ENCODE results near the gene CCDC88B.

The CCDC88B gene

GRCh38 chr11:64358907-64359711 is 19.1 kb downstream of the CCDC88B start, which contains the start of gene RPS6KA4:
RPS6KA4 (plus strand) TSS chr11:64359162; CDS start chr11:64359236, 74 bp downstream.
- ATAC-seq (replicated peaks) (peak; percentile 88), DNase-seq (peak in 2 of 3 experiments; percentile 39 to 42)
- peak within 1 kb of the TSS; percentile 69 to 86 for H3K27ac Mint-ChIP-seq
- peaks cover 22 to 30% of the 10 kb centered on the region in 2 donors for H3K4me1 Mint-ChIP-seq (ENCODE audit: low read depth in 2 of 2)
- peak within 1 kb of the TSS; percentile 93 for H3K4me3 Mint-ChIP-seq
- no peaks in the 10 kb centered on the region for H3K27me3 Mint-ChIP-seq
- no peaks in the 10 kb centered on the region for H3K9me3 Mint-ChIP-seq
- H3K36me3 Mint-ChIP-seq (ENCODE audit: insufficient read depth) = peaks cover 31% of the 10 kb centered on the region

- Mint-ChIP-seq H3K4me1 (ENCODE audit: low read depth in 2 of 2) (peaks cover 22 to 34% of the 10 kb centered on the region in 2 donors), H3K9me3 (no peaks in the 10 kb centered on the region), H3K27me3 (no peaks in the 10 kb centered on the region), H3K27ac (peak overlapping the region; percentile 69 to 86), H3K4me3 (peak overlapping the region; percentile 93), H3K36me3 (ENCODE audit: insufficient read depth) (peaks cover 34% of the 10 kb centered on the region)
- DNase-seq = no peak
- peak; percentile 9 for ATAC-seq (replicated peaks)
Observed at GRCh38 chr11:64359712-64360445, 19.9 kb downstream of the CCDC88B start.

GRCh38 chr11:64360448-64360921 is 20.5 kb downstream of the CCDC88B start:
- Mint-ChIP-seq H3K9me3 (no peaks in the 10 kb centered on the region), H3K27ac (peak overlapping the region; percentile 69 to 86), H3K4me3 (peak overlapping the region; percentile 93), H3K27me3 (no peaks in the 10 kb centered on the region), H3K4me1 (ENCODE audit: low read depth in 2 of 2) (peaks cover 22 to 34% of the 10 kb centered on the region in 2 donors), H3K36me3 (ENCODE audit: insufficient read depth) (peaks cover 40% of the 10 kb centered on the region)
- ATAC-seq (replicated peaks) (no peak), DNase-seq (no peak)

- Mint-ChIP-seq H3K27me3 (no peaks in the 10 kb centered on the region), H3K9me3 (no peaks in the 10 kb centered on the region), H3K36me3 (ENCODE audit: insufficient read depth) (peaks cover 50% of the 10 kb centered on the region), H3K4me3 (peak overlapping the region in 1 of 2 donors; percentile 93), H3K27ac (no peak overlapping the region), H3K4me1 (ENCODE audit: low read depth in 2 of 2) (peaks cover 18 to 30% of the 10 kb centered on the region in 2 donors)
- ATAC-seq (replicated peaks) (no peak), DNase-seq (no peak)
Observed at GRCh38 chr11:64361659-64362058, 21.7 kb downstream of the CCDC88B start.

GRCh38 chr11:64362339-64362738 is 22.3 kb downstream of the CCDC88B start:
- Mint-ChIP-seq H3K27ac (peak overlapping the region in 1 of 2 donors; percentile 13), H3K9me3 (no peaks in the 10 kb centered on the region), H3K4me3 (no peak overlapping the region), H3K27me3 (no peaks in the 10 kb centered on the region), H3K4me1 (ENCODE audit: low read depth in 2 of 2) (peaks cover 18 to 28% of the 10 kb centered on the region in 2 donors), H3K36me3 (ENCODE audit: insufficient read depth) (peaks cover 52% of the 10 kb centered on the region)
- ATAC-seq (replicated peaks) (no peak), DNase-seq (no peak)

- Mint-ChIP-seq H3K27ac (peak overlapping the region in 1 of 2 donors; percentile 77), H3K4me1 (ENCODE audit: low read depth in 2 of 2) (peaks cover 11 to 20% of the 10 kb centered on the region in 2 donors), H3K36me3 (ENCODE audit: insufficient read depth) (peaks cover 67% of the 10 kb centered on the region), H3K4me3 (no peak overlapping the region), H3K9me3 (no peaks in the 10 kb centered on the region), H3K27me3 (no peaks in the 10 kb centered on the region)
- DNase-seq = no peak
- no peak for ATAC-seq (replicated peaks)
Observed at GRCh38 chr11:64364435-64364834, 24.4 kb downstream of the CCDC88B start.

GRCh38 chr11:64364911-64365310 is 24.9 kb downstream of the CCDC88B start:
- Mint-ChIP-seq H3K4me3 (no peak overlapping the region), H3K27ac (no peak overlapping the region), H3K36me3 (ENCODE audit: insufficient read depth) (peaks cover 67% of the 10 kb centered on the region), H3K9me3 (no peaks in the 10 kb centered on the region), H3K27me3 (no peaks in the 10 kb centered on the region), H3K4me1 (ENCODE audit: low read depth in 2 of 2) (peaks cover 6 to 15% of the 10 kb centered on the region in 2 donors)
- DNase-seq (no peak), ATAC-seq (replicated peaks) (no peak)

GRCh38 chr11:64366751-64367150 is 26.7 kb downstream of the CCDC88B start:
- no peaks in the 10 kb centered on the region for H3K9me3 Mint-ChIP-seq
- H3K4me1 Mint-ChIP-seq (ENCODE audit: low read depth in 2 of 2) = peaks cover 0 to 4% of the 10 kb centered on the region in 2 donors
- DNase-seq (no peak), ATAC-seq (replicated peaks) (no peak)
- H3K4me3 Mint-ChIP-seq = no peak overlapping the region
- no peaks in the 10 kb centered on the region for H3K27me3 Mint-ChIP-seq
- no peak overlapping the region for H3K27ac Mint-ChIP-seq
- peaks cover 76% of the 10 kb centered on the region for H3K36me3 Mint-ChIP-seq (ENCODE audit: insufficient read depth)

GRCh38 chr11:64367931-64368672 is 28.1 kb downstream of the CCDC88B start:
- DNase-seq (no peak), ATAC-seq (replicated peaks) (no peak)
- no peak overlapping the region for H3K4me3 Mint-ChIP-seq
- H3K9me3 Mint-ChIP-seq = no peaks in the 10 kb centered on the region
- H3K36me3 Mint-ChIP-seq (ENCODE audit: insufficient read depth) = peaks cover 69% of the 10 kb centered on the region
- H3K27ac Mint-ChIP-seq = no peak overlapping the region
- no peaks in the 10 kb centered on the region for H3K27me3 Mint-ChIP-seq
- peaks cover 3 to 4% of the 10 kb centered on the region in 2 donors for H3K4me1 Mint-ChIP-seq (ENCODE audit: low read depth in 2 of 2)

GRCh38 chr11:64368673-64369074 is 28.7 kb downstream of the CCDC88B start:
- Mint-ChIP-seq H3K4me3 (no peak overlapping the region), H3K27ac (no peak overlapping the region), H3K36me3 (ENCODE audit: insufficient read depth) (peaks cover 64% of the 10 kb centered on the region), H3K4me1 (ENCODE audit: low read depth in 2 of 2) (peaks cover 3 to 4% of the 10 kb centered on the region in 2 donors), H3K27me3 (no peaks in the 10 kb centered on the region), H3K9me3 (no peaks in the 10 kb centered on the region)
- no peak for DNase-seq
- no peak for ATAC-seq (replicated peaks)

GRCh38 chr11:64369440-64370421 is 29.7 kb downstream of the CCDC88B start:
- peaks cover 0 to 3% of the 10 kb centered on the region in 2 donors for H3K4me1 Mint-ChIP-seq (ENCODE audit: low read depth in 2 of 2)

GRCh38 chr11:64371201-64371600 is 31.2 kb downstream of the CCDC88B start:
- DNase-seq (no peak), ATAC-seq (replicated peaks) (no peak)
- Mint-ChIP-seq H3K4me3 (no peak overlapping the region), H3K4me1 (ENCODE audit: low read depth in 2 of 2) (peaks cover 0 to 3% of the 10 kb centered on the region in 2 donors), H3K9me3 (no peaks in the 10 kb centered on the region), H3K36me3 (ENCODE audit: insufficient read depth) (peaks cover 40% of the 10 kb centered on the region), H3K27ac (no peak overlapping the region), H3K27me3 (no peaks in the 10 kb centered on the region)

More at GRCh38 chr11:64369440-64370421, 29.7 kb downstream of the CCDC88B start:
- H3K36me3 Mint-ChIP-seq (ENCODE audit: insufficient read depth) = peaks cover 55% of the 10 kb centered on the region
- H3K4me3 Mint-ChIP-seq = no peak overlapping the region
- no peak overlapping the region for H3K27ac Mint-ChIP-seq
- no peaks in the 10 kb centered on the region for H3K9me3 Mint-ChIP-seq
- ATAC-seq (replicated peaks) (no peak), DNase-seq (no peak)
- H3K27me3 Mint-ChIP-seq = no peaks in the 10 kb centered on the region
